ENCODE results near the gene SMARCAD1. TPM values are rescaled to one million over a fixed set of nuclear protein-coding genes. Genes with fewer than 3 reads are reported as not detected.

The SMARCAD1 gene
- total RNA-seq, 3 donors from 2014 or later (not counting 1 experiment from before 2014, with no cell fraction given) = 15.5 to 20.3 (median 15.9) TPM

- H3K27me3 ChIP-seq (ENCODE audit: control insufficient read depth, insufficient read depth, low read length) = no peaks in the 10 kb centered on the region
- TF ChIP-seq, protein P1, sequence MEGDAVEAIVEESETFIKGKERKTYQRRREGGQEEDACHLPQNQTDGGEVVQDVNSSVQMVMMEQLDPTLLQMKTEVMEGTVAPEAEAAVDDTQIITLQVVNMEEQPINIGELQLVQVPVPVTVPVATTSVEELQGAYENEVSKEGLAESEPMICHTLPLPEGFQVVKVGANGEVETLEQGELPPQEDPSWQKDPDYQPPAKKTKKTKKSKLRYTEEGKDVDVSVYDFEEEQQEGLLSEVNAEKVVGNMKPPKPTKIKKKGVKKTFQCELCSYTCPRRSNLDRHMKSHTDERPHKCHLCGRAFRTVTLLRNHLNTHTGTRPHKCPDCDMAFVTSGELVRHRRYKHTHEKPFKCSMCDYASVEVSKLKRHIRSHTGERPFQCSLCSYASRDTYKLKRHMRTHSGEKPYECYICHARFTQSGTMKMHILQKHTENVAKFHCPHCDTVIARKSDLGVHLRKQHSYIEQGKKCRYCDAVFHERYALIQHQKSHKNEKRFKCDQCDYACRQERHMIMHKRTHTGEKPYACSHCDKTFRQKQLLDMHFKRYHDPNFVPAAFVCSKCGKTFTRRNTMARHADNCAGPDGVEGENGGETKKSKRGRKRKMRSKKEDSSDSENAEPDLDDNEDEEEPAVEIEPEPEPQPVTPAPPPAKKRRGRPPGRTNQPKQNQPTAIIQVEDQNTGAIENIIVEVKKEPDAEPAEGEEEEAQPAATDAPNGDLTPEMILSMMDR (IDR thresholded peaks at IDR 0.05) = no peak
- no peak overlapping the region for H3K4me3 ChIP-seq (ENCODE audit: low read length)
- no peak for DNase-seq
- ATAC-seq = no peak
- H3K9me3 ChIP-seq (ENCODE audit: control insufficient read depth, insufficient read depth, low read length) = no peaks in the 10 kb centered on the region
- Mint-ChIP-seq H3K27me3 (ENCODE audit: low read depth in 2 of 2) (no peaks in the 10 kb centered on the region), H3K9me3 (no peaks in the 10 kb centered on the region), H3K4me3 (no peak overlapping the region), H3K27ac (no peak overlapping the region), H3K36me3 (no peaks in the 10 kb centered on the region), H3K4me1 (peaks cover 0 to 8% of the 10 kb centered on the region in 2 donors)
- H3K36me3 ChIP-seq (ENCODE audit: control insufficient read depth, insufficient read depth, low read length) = no peaks in the 10 kb centered on the region
- WGBS (ENCODE audit: insufficient coverage) = 92% methylated on average over 4 of the region's 4 CpGs
- no peaks in the 10 kb centered on the region for H3K4me1 ChIP-seq (ENCODE audit: control insufficient read depth, insufficient read depth, low read length)
- intact Hi-C loops (cut with micrococcal nuclease) = no loop called here
- H3K27ac ChIP-seq (ENCODE audit: low read length) = no peak overlapping the region
These were observed 91.1 kb downstream of the SMARCAD1 start for GRCh38 chr4:94298725-94299252.

DNA sequence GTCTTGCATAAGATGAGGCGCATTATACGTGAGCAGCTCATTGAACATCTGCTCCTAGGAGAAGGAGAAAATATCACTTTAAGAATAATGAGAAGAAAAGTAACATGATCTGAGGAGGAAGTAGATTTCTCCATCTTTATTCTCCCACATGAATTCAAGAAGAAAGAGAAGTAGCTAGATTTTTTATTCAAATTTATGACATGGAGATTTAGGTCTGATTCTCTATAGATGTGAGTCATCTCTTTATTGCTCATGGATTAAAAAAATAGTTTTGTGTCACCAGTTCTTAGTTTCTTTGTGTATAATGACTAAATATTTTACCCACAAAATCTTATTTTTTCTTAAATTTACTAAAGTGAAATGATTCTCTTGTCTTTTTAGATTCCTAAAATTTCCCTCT is 94.5 kb downstream of the SMARCAD1 start:
- DNase-seq (no peak), ATAC-seq (no peak)
- Histone ChIP-seq H3K27me3 (ENCODE audit: control insufficient read depth, insufficient read depth, low read length) (no peaks in the 10 kb centered on the region), H3K36me3 (ENCODE audit: control insufficient read depth, insufficient read depth, low read length) (no peaks in the 10 kb centered on the region), H3K4me1 (ENCODE audit: control insufficient read depth, insufficient read depth, low read length) (no peaks in the 10 kb centered on the region), H3K27ac (ENCODE audit: low read length) (no peak overlapping the region), H3K4me3 (ENCODE audit: low read length) (no peak overlapping the region), H3K9me3 (ENCODE audit: control insufficient read depth, insufficient read depth, low read length) (no peaks in the 10 kb centered on the region)
- TF ChIP-seq, protein P1 (IDR thresholded peaks at IDR 0.05) = no peak
- H3K4me3 Mint-ChIP-seq = no peak overlapping the region
- intact Hi-C loops (cut with micrococcal nuclease) = no loop called here
- WGBS (ENCODE audit: insufficient coverage) = no CpG with 5 or more reads among the region's 2 CpGs
- no peaks in the 10 kb centered on the region for H3K9me3 Mint-ChIP-seq
- H3K27ac Mint-ChIP-seq = no peak overlapping the region
- no peaks in the 10 kb centered on the region for H3K36me3 Mint-ChIP-seq
- H3K4me1 Mint-ChIP-seq = no peaks in the 10 kb centered on the region
- no peaks in the 10 kb centered on the region for H3K27me3 Mint-ChIP-seq (ENCODE audit: low read depth in 2 of 2)

- H3K27me3 ChIP-seq (ENCODE audit: control insufficient read depth, insufficient read depth, low read length) = no peaks in the 10 kb centered on the region
- WGBS (ENCODE audit: insufficient coverage) = 100% methylated on average over 1 of the region's 2 CpGs
- no peak overlapping the region for H3K27ac ChIP-seq (ENCODE audit: low read length)
- Mint-ChIP-seq H3K36me3 (no peaks in the 10 kb centered on the region), H3K27ac (no peak overlapping the region), H3K27me3 (ENCODE audit: low read depth in 2 of 2) (no peaks in the 10 kb centered on the region), H3K4me1 (no peaks in the 10 kb centered on the region), H3K4me3 (no peak overlapping the region), H3K9me3 (no peaks in the 10 kb centered on the region)
- intact Hi-C loops (cut with micrococcal nuclease) = loop anchor here (2.0 kb wide), 1 partner anchor 292 kb away; no protein-coding TSS in a partner anchor
- H3K36me3 ChIP-seq (ENCODE audit: control insufficient read depth, insufficient read depth, low read length) = no peaks in the 10 kb centered on the region
- DNase-seq = peak in 1 of 2 donors; percentile 50
- ATAC-seq = peak in 1 of 3 donors; percentile 25
- H3K4me3 ChIP-seq (ENCODE audit: low read length) = no peak overlapping the region
- TF ChIP-seq, protein P1 (IDR thresholded peaks at IDR 0.05) = no peak
- H3K4me1 ChIP-seq (ENCODE audit: control insufficient read depth, insufficient read depth, low read length) = no peaks in the 10 kb centered on the region
- no peaks in the 10 kb centered on the region for H3K9me3 ChIP-seq (ENCODE audit: control insufficient read depth, insufficient read depth, low read length)
These were observed 96.8 kb downstream of the SMARCAD1 start for GRCh38 chr4:94304365-94304971.
